ENCODE measurements around the gene B3GALT6.

DNA sequence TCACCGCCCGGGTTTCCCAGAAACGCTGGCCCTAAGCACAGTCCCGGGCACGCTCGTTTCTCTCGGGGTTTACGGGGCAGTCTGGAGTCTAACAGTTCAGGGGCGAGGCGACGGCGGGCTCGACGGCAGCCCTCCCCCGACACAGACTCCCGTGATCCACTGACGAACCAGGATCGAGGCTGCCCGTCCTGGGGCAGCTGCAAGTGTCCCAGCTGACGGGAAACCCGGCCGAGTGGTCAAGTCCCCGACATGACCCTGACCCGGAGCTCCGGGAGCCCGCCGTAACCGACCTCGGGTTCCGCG, 41.1 kb downstream of the B3GALT6 start:
- no peak for TF ChIP-seq EZH2 (IDR thresholded peaks at IDR 0.05; ENCODE audit: insufficient read depth, poor library complexity, severe bottlenecking)
- TF ChIP-seq EZH2phosphoT487 (IDR thresholded peaks at IDR 0.05; ENCODE audit: insufficient read depth, low read depth) = no peak
